GM18508 (cell line): ENCODE results near the gene DRC3.
"Not testable (repeated sequence)": the region's sequence is repeated elsewhere in the genome, so short reads cannot be mapped to it uniquely, and the experiment has no call there.

ENCODE experiments used
- ATAC-seq: cut with Tn5 transposase; IDR thresholded peaks from one replicate; pipeline ENCODE4 v1.9.1; 2021; ENCODE audit warnings: moderate number of reproducible peaks; ENCODE audit not compliant: insufficient read depth, unreplicated experiment

DRC3 gene

GRCh38 chr17:17988427-17988945, 15.8 kb downstream of the DRC3 start:
- no peak for ATAC-seq

DNA sequence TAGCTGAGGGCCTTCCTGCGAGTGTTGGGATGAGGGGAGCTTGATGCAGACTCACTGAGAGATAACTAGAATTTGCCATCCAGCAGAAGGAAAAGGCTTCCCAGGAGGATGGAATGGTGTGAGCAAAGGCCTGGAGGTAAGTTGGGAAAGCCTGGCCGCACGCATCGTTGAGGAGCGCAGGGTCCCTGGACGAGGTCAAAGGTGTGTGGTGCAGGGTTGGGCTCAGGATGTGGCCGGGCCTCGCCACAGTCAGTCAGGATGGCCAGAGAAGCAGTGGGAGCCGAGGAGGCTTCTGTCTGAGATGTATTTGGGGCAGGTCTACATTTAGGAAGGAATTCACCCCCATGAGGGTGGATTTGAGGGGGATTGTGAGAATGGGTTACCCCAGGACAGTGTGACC, 16.4 kb downstream of the DRC3 start:
- no peak for ATAC-seq

DNA sequence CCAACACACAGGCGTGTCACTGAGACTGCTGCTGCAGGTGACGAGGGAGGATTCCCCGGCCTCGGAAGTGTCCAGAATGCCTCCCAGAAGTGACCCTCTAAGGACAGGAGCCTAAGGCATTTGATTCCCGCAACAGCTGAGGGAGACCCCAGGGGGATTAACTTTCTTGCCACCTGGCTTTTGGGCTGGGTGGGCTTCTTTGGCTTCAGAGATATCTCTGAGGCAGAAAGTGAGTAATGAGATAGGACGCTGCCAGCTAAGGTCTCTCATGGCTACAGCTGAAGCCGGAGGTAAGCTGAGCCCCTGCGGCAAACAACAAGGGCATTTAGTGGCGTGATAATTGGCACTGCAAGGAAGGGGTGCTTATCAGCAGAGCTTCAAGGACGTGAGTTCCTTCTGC, 17.0 kb downstream of the DRC3 start:
- no peak for ATAC-seq

DNA sequence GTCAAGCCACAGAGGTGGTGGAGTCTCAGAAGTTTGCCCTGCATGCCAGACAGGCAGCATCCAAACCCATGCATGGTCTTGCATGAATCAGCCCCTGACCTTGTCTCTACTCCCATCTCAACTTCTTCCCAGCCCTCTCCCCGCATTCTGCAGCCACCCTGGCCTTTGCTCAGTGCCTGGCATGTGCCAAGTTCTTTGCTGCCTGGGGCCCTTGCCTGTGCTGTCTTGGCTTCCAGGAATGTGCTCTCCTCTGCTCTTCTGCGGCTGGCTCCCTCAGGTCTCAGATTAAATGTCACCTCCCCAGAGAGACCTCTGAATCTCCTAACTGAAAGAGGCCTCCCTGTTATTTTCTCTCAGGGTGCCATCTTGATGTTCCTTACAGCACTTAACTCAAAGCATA, 17.6 kb downstream of the DRC3 start:
- no peak for ATAC-seq

DNA sequence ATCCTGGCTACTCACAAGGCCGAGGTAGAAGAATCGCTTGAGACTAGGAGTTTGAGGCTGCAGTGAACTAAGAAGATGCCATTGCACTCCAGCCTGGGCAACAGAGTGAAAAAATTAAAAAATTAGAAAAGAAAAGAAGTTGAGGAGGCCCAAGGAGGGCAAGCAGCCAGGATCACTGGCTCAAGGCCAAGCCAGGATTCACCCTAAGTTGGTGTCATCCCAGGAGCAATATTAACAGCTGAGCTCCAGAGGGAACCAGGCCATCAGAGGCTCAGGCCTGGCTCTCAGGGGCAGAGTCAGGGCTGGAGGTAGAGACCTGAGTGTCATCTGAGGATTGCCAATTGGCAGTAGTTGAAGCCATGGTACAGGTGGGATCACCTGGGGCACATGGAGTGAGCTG, 20.7 kb downstream of the DRC3 start:
- no peak for ATAC-seq

- ATAC-seq: no peak
Measured at GRCh38 chr17:17993852-17994251, 21.2 kb downstream of the DRC3 start.

- no peak for ATAC-seq
Measured at GRCh38 chr17:17994271-17995069, 21.8 kb downstream of the DRC3 start.

GRCh38 chr17:17995887-17996286, 23.2 kb downstream of the DRC3 start:
- not testable (repeated sequence) for ATAC-seq

- no peak for ATAC-seq
Measured at GRCh38 chr17:17998934-17999333, 26.3 kb downstream of the DRC3 start.

DNA sequence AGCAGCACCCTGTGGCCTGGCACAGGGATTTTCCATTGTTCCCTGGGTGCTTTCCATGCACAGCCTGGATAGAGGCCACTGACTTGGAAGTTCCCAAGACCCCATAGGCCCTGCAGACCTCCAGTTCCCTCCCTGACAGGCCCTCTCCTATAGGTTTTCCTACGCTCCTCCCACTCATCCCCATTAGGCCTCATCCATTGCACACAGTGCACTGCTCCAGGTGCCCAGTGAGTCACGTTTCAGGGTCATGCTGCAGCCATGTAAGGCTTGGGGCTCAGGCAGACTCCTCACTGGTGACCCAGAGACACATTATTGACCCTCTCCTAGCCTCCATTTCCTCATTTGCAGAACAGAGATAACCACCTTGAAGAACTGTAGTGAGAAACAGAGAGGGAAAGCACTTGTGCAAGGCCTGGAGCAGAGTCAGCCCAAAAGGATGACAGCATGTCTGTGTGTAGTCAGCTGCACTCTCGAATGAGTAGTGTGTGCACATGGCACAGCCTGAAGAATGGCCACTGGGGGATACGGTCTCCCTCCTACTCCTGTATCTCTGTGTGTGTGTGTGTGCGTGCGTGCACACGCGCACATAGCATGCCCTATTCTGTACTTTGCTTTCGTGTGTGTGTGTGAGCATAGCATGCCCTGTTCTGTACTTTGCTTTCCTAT, 26.8 kb downstream of the DRC3 start:
- ATAC-seq: no peak

DNA sequence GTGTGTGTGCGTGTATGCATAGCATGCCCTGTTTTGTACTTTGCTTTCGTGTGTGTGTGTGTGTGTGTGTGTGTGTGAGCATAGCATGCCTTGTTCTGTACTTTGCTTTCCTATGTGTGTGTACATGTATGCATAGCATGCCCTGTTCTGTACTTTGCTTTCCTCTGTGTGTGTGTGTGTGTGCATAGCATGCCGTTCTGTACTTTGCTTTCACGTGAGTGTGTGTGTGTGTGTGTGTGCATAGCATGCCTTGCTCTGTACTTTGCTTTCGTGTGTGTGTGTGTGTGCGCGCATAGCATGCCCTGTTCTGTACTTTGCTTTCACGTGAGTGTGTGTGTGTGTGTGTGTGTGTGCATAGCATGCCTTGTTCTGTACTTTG, 27.4 kb downstream of the DRC3 start:
- ATAC-seq: no peak

DNA sequence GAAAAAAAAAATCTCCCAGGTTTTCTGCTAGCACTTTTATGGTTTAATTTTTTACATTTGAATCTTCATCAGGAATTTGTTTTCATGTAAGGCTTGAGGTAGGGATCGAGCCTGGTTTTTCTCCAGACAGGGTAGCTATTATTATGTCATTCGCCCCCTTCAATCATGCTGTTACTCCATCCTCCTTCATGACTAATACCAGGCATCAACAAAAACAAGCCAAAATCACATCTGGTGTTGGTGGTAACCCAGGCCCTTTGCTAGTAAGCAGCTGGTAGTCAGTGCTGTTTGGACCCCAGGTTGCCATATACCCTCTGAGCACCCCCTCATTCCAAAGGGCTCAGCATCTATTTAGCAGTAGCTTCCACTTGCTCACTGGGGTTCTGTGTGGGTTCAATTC, 29.5 kb downstream of the DRC3 start:
- no peak for ATAC-seq

DNA sequence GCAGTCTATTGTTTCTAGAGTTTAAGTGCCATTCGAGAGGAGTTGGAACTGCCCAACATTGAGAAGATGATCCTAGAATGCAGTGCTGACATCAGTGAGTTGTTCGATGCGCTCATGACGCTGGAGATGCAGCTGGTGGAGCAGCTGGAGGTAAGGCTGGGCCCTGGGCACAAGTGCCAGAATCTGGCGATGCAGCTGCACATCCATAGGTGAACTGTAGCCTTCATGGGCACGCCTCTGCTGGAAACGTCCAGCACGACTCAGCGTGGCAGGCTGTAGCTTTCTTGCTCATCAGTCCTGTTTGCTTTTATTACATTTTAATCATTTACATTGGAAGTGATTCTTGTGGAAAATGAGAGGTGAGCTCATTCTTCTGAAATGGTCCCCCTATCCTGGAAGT, 31.7 kb downstream of the DRC3 start:
- no peak for ATAC-seq

- ATAC-seq: no peak
Measured at GRCh38 chr17:18004884-18005305, 32.2 kb downstream of the DRC3 start.

DNA sequence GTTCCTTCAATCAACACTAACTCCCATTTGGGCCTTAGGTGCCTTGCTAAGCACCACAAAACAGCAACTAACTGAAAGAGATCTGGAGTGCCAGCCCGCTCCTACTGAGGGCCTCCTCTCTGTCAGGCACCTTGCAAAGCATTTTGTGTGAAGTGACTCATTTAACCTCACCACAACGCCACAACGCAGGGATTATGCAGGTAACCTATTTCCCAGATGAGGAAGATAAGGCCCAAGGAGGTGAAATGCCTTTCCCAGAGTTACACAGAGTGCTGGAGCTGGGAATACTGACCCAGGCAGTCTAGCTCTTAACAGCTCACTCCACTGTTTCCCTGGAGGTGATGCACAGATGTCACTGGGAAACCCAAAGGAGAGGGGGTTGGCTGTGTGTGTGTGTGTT, 32.8 kb downstream of the DRC3 start:
- no peak for ATAC-seq

- no peak for ATAC-seq
Measured at GRCh38 chr17:18006495-18007239, 34.0 kb downstream of the DRC3 start.

GRCh38 chr17:18008496-18009268, 36.0 kb downstream of the DRC3 start:
- no peak for ATAC-seq

GRCh38 chr17:18009609-18010420, 37.2 kb downstream of the DRC3 start:
- no peak for ATAC-seq

DNA sequence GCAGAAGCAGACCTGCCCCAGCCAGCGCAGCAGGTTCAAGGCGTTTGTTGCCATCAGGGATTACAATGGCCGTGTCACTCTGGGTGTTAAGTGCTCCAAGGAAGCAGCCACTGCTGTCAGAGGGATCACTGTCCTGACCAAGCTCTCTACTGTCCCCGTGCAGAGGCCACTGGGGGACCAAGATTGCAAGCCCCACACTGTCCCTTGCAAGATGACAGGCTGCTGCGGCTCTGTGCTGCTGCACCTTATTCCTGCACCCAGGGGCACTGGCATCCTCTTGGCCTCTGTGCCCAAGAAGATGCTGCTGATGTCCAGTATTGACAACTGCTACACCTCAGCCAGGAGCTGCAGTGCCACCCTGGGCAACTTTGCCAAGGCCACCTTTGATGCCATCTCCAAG, 38.6 kb downstream of the DRC3 start:
- ATAC-seq: no peak

DNA sequence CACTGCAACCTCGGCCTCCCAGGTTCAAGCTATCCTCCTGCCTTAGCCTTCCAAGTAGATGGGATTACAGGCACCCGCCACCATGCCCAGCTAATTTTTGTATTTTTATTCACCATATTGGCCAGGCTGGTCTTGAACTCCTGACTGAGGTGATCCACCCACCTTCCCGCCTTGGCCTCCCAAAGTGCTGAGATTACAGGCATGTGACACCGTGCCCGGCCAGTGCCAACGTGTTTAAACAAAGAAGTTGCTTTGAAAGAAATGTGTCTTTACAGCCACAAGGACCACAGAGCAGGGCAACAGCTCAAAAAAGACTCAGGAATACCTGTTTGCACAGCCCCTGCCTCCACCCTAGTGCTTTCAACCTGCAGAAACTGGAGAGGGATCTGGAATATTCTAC, 41.3 kb downstream of the DRC3 start:
- no peak for ATAC-seq
